CD4-positive, alpha-beta T cell treated with Interleukin-15 for 1 hour (primary cell): ENCODE data around the gene DLK1.

ENCODE experiments used
- DNase-seq: peaks from one replicate; pipeline ENCODE4 v3.0.0-alpha.2; 2020

DLK1 gene

GRCh38 chr14:100780246-100780645, 53.6 kb downstream of the DLK1 start:
- no peak for DNase-seq

- DNase-seq = no peak
Observed at GRCh38 chr14:100780646-100781355, 54.1 kb downstream of the DLK1 start.

GRCh38 chr14:100781952-100782351, 55.3 kb downstream of the DLK1 start:
- no peak for DNase-seq

- no peak for DNase-seq
Observed at GRCh38 chr14:100782516-100783320, 56.0 kb downstream of the DLK1 start.

- no peak for DNase-seq
Observed at GRCh38 chr14:100783630-100784370, 57.1 kb downstream of the DLK1 start.

GRCh38 chr14:100784523-100785337, 58.0 kb downstream of the DLK1 start:
- no peak for DNase-seq

GRCh38 chr14:100785338-100785615, 58.6 kb downstream of the DLK1 start:
- DNase-seq = no peak

GRCh38 chr14:100785626-100786025, 58.9 kb downstream of the DLK1 start:
- DNase-seq = no peak

GRCh38 chr14:100786131-100786530, 59.4 kb downstream of the DLK1 start:
- DNase-seq = no peak

- DNase-seq = no peak
Observed at GRCh38 chr14:100786576-100787219, 60.0 kb downstream of the DLK1 start.

- no peak for DNase-seq
Observed at GRCh38 chr14:100787659-100788058, 61.0 kb downstream of the DLK1 start.
